Measurements from ENCODE around the gene PDZD7. TPM values are rescaled to one million over a fixed set of nuclear protein-coding genes. Genes with fewer than 3 reads are reported as not detected.

The PDZD7 gene
- total and polyA plus RNA-seq, 2 of the 8 experiments (the other 6 are each of a cell fraction or from before 2014, with no cell fraction given), result 0.88 to 1.6 TPM

DNA sequence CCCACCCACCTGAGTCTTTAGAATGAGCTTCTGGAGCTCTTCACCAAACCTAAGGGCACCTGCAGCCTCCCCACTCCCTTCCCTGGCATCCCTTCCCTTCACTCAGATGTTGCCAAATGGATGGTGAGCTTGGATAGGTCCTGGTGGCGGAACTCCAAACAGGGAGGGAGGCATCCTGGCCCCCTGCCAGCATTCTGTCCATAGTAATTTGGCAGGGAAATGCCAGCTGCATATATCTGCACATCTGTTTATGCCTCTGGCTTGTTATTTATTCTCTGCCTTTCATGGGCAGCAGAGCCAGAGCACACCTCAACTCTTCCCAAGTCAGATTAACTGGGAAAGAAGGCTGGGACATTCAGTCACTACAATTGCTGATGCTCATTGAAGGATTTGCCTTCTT is 48.9 kb upstream of the PDZD7 start:
- Histone ChIP-seq H2BK12ac (ENCODE audit: low read depth, low read length) (no peak overlapping the region), H3K4me3 (ENCODE audit: extremely low read depth in 1 of 4, insufficient read depth in 2 of 4, low read depth in 3 of 4, low read length in 4 of 4) (no peak overlapping the region), H4K8ac (ENCODE audit: extremely low read depth, insufficient read depth, low read length) (no peak overlapping the region), H3K23me2 (ENCODE audit: low read depth, low read length) (no peaks in the 10 kb centered on the region), H3K4me2 (ENCODE audit: insufficient read depth in 1 of 2, low read depth in 2 of 2, low read length in 2 of 2) (no peak overlapping the region), H2AFZ (ENCODE audit: low read length) (no peak overlapping the region), H3K14ac (ENCODE audit: insufficient read length) (no peak overlapping the region), H4K20me1 (replicated peaks in 1 of 2; ENCODE audit: control insufficient read depth in 1 of 2, insufficient read depth in 2 of 2, low read length in 2 of 2) (peaks cover 0 to 1% of the 10 kb centered on the region in 2 experiments), H3K9ac (replicated peaks in 1 of 4; ENCODE audit: extremely low read depth in 1 of 4, low read depth in 3 of 4, low read length in 3 of 4) (no peak overlapping the region), H4K91ac (replicated peaks; ENCODE audit: insufficient read length, low read length) (no peak overlapping the region), H3K4ac (replicated peaks; ENCODE audit: insufficient read length, low read depth, low read length) (no peak overlapping the region), H2BK20ac (ENCODE audit: low read length) (no peak overlapping the region), H3K18ac (ENCODE audit: extremely low read depth, low read length) (no peak overlapping the region), H3K4me1 (replicated peaks in 1 of 4; ENCODE audit: control insufficient read depth in 3 of 4, insufficient read depth in 4 of 4, low read length in 3 of 4) (peaks cover 0 to 6% (median 1%) of the 10 kb centered on the region in 4 experiments; a peak in 4 of 7 replicates), H3K36me3 (ENCODE audit: control insufficient read depth in 2 of 4, insufficient read depth in 4 of 4, low read length in 3 of 4) (no peaks in the 10 kb centered on the region), H2BK120ac (replicated peaks; ENCODE audit: low read depth, low read length) (no peak overlapping the region), H4K5ac (ENCODE audit: insufficient read length, low read depth, low read length) (no peak overlapping the region), H3K27me3 (replicated peaks in 1 of 4; ENCODE audit: control insufficient read depth in 3 of 4, extremely low read depth in 1 of 4, insufficient read depth in 3 of 4, low read length in 3 of 4) (peaks cover 2 to 28% (median 20%) of the 10 kb centered on the region in 4 experiments), H3K23ac (ENCODE audit: insufficient read length) (no peak overlapping the region), H3K56ac (replicated peaks; ENCODE audit: insufficient read length, low read depth, low read length) (no peak overlapping the region), H3K27ac (ENCODE audit: low read depth, low read length) (no peak overlapping the region), H2AK5ac (ENCODE audit: low read depth, low read length) (no peak overlapping the region), H2BK15ac (ENCODE audit: low read length) (no peak overlapping the region), H2BK5ac (ENCODE audit: low read depth, low read length) (no peak overlapping the region), H3K9me3 (ENCODE audit: insufficient read depth in 2 of 2, low read depth in 1 of 2, low read length in 1 of 2) (no peaks in the 10 kb centered on the region), H3K79me1 (ENCODE audit: low read depth, low read length) (no peaks in the 10 kb centered on the region), H3K79me2 (ENCODE audit: control insufficient read depth in 1 of 2, insufficient read depth in 2 of 2, low read length in 2 of 2) (no peaks in the 10 kb centered on the region)
- 85% methylated on average over 1 of the region's 1 CpG; no CpG with 5 or more reads in 1 of the 2 experiments for WGBS, 2 experiments (ENCODE audit: extremely low coverage in 1 of 2, insufficient coverage in 1 of 2, insufficient read length in 1 of 2, insufficient replicate concordance in 2 of 2, low coverage in 1 of 2, low lambda C conversion rate in 2 of 2, missing lambda C conversion rate in 1 of 2)
- CTCF ChIA-PET (ENCODE audit: partially characterized antibody), result interaction anchor here (1.2 to 59.5 kb wide), 6 partner anchors 19 to 83 kb away, joined by 4 to 2176 read pairs (median 11); partner anchors contain the start of genes KAZALD1, PDZD7 and SFXN3
- no peak for DNase-seq (ENCODE audit: low read depth in 1 of 2, low spot score in 2 of 2)
- no peak for TF ChIP-seq TAF7 (optimal IDR thresholded peaks at IDR 0.05; ENCODE audit: borderline replicate concordance, low read depth, low read length)
- no peak for TF ChIP-seq JUN (IDR thresholded peaks at IDR 0.05; ENCODE audit: low read depth, low read length)
- TF ChIP-seq, protein P1, sequence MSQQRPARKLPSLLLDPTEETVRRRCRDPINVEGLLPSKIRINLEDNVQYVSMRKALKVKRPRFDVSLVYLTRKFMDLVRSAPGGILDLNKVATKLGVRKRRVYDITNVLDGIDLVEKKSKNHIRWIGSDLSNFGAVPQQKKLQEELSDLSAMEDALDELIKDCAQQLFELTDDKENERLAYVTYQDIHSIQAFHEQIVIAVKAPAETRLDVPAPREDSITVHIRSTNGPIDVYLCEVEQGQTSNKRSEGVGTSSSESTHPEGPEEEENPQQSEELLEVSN (IDR thresholded peaks at IDR 0.05), result no peak
- TF ChIP-seq TEAD4 (IDR thresholded peaks at IDR 0.05; ENCODE audit: low read depth, low read length), result no peak
- TF ChIP-seq CREB1 (IDR thresholded peaks at IDR 0.05), result no peak
- FAIRE-seq, result no peak
- POLR2A ChIA-PET (ENCODE audit: partially characterized antibody), result no interaction called here

Measured in H1 (cell line).